Measurements from ENCODE around the gene PNKP. TPM values are rescaled to one million over a fixed set of nuclear protein-coding genes. Genes with fewer than 3 reads are reported as not detected.
A peak's percentile ranks its signal among the peaks of the same experiment; 100 is the strongest.

Gene PNKP
- total and polyA plus RNA-seq, 10 of the 15 experiments (the other 5 are each of a cell fraction or from before 2014, with no cell fraction given): 2.9 to 82.3 (median 33.2) TPM

GRCh38 chr19:49847731-49848696 lies 19.4 kb downstream of the PNKP start (continued):
- TF ChIP-seq CHD4 (IDR thresholded peaks at IDR 0.05) (no peak), ATF7 (IDR thresholded peaks at IDR 0.05; ENCODE audit: low read depth) (peak; percentile 56), RELB (IDR thresholded peaks at IDR 0.05; ENCODE audit: low read depth) (0 out of 2 replicates have a peak, but pooled peaks have one; percentile 8), TARDBP (IDR thresholded peaks at IDR 0.05; ENCODE audit: borderline replicate concordance) (no peak)

- no peak overlapping the region for H3K9ac ChIP-seq (ENCODE audit: control insufficient read depth, insufficient read depth, low read length)
- H3K9me3 ChIP-seq (replicated peaks; ENCODE audit: control insufficient read depth, insufficient read depth, low read length): peaks cover 5% of the 10 kb centered on the region; the same call in 2 of the 3 replicates
- peaks cover 32% of the 10 kb centered on the region for H3K4me1 ChIP-seq (ENCODE audit: control insufficient read depth, insufficient read depth, low read length)
- intact Hi-C loops (cut with micrococcal nuclease; ENCODE audit: unreplicated experiment) (no loop called here), in situ Hi-C loops (cut with MboI) (no loop called here)
- no peaks in the 10 kb centered on the region for H3K79me2 ChIP-seq (ENCODE audit: control insufficient read depth, insufficient read depth, low read length)
- H3K4me3 ChIP-seq: no peak overlapping the region
- DNase-seq (ENCODE audit: low read depth, low spot score): no peak
- ATAC-seq: no peak
- H3K27me3 ChIP-seq (replicated peaks in 1 of 2; ENCODE audit: control insufficient read depth in 2 of 2, insufficient read depth in 2 of 2, low read length in 1 of 2): no peaks in the 10 kb centered on the region
- no peaks in the 10 kb centered on the region for H4K20me1 ChIP-seq (ENCODE audit: control insufficient read depth, insufficient read depth)
- BruUV-seq (replicated peaks): no TSS peak
- no peak overlapping the region for H2AFZ ChIP-seq (ENCODE audit: control insufficient read depth, low read depth, low read length)
- H3K36me3 ChIP-seq (ENCODE audit: control insufficient read depth in 2 of 2, insufficient read depth in 2 of 2, low read length in 1 of 2): no peaks in the 10 kb centered on the region; a peak in 1 of 4 replicates
- ChIA-PET SMC1A (ENCODE audit: uncharacterized antibody, unreplicated experiment) (interaction anchor here (1.7 kb wide), 1 partner anchor 23 kb away, joined by 3 read pairs; no protein-coding TSS in a partner anchor), POLR2A (interaction anchor here (0.6 to 2.7 kb wide), 2 partner anchors 23 to 61 kb away, joined by 3 to 12 read pairs; no protein-coding TSS in a partner anchor), CTCF (interaction anchor here (0.7 kb wide), 1 partner anchor 487 kb away, joined by 4 read pairs; no protein-coding TSS in a partner anchor), RAD21 (ENCODE audit: unreplicated experiment) (no interaction called here)
- H3K4me2 ChIP-seq (ENCODE audit: control insufficient read depth, insufficient read depth): no peak overlapping the region
- no peak overlapping the region for H3K27ac ChIP-seq (ENCODE audit: control insufficient read depth, insufficient read depth)
- TF ChIP-seq GABPA (IDR thresholded peaks at IDR 0.05; ENCODE audit: low read depth) (no peak), TCF3 (IDR thresholded peaks at IDR 0.05; ENCODE audit: borderline replicate concordance, insufficient read depth, low read depth, low read length) (no peak), CHD1 (IDR thresholded peaks at IDR 0.05; ENCODE audit: low read depth, low read length) (no peak), ASH2L (IDR thresholded peaks at IDR 0.05; ENCODE audit: borderline replicate concordance, low read depth) (no peak), USF2 (IDR thresholded peaks at IDR 0.05; ENCODE audit: borderline replicate concordance, low read depth, low read length) (no peak), NFXL1 (IDR thresholded peaks at IDR 0.05; ENCODE audit: borderline replicate concordance) (no peak), KAT2A (conservative IDR thresholded peaks at IDR 0.05; ENCODE audit: control insufficient read depth, low read depth, low read length) (no peak), SMAD1 (IDR thresholded peaks at IDR 0.05; ENCODE audit: low read depth, partially characterized antibody) (no peak), CEBPB (IDR thresholded peaks at IDR 0.05; ENCODE audit: borderline replicate concordance in 1 of 2, low read depth in 2 of 2, low read length in 2 of 2) (no peak), NFYB (IDR thresholded peaks at IDR 0.05; ENCODE audit: insufficient read depth, low read depth, low read length) (no peak), IKZF1 (conservative IDR thresholded peaks at IDR 0.05) (no peak), ZSCAN29 (IDR thresholded peaks at IDR 0.05) (no peak), ZNF622 (IDR thresholded peaks at IDR 0.05) (no peak), STAT1 (conservative IDR thresholded peaks at IDR 0.05) (no peak), ZZZ3 (IDR thresholded peaks at IDR 0.05; ENCODE audit: control insufficient read depth, insufficient read length, low read depth) (no peak), SIN3A (IDR thresholded peaks at IDR 0.05; ENCODE audit: low read depth, low read length) (no peak), DPF2 (IDR thresholded peaks at IDR 0.05) (no peak), POLR2AphosphoS2 (IDR thresholded peaks at IDR 0.05; ENCODE audit: low read depth, low read length) (no peak)
- 50% methylated on average over 5 of the region's 5 CpGs for WGBS (ENCODE audit: insufficient coverage, insufficient replicate concordance, low lambda C conversion rate, missing lambda C conversion rate)
- FAIRE-seq: no peak
These were observed 21.0 kb downstream of the PNKP start for GRCh38 chr19:49846408-49846807.
